ENCODE data around the gene PRM3.

- TF ChIP-seq POLR2A (IDR thresholded peaks at IDR 0.05): no peak
- no peak for TF ChIP-seq CTCF (IDR thresholded peaks at IDR 0.05)
- no peak for TF ChIP-seq POLR2AphosphoS5 (IDR thresholded peaks at IDR 0.05)
Observed at GRCh38 chr16:11273721-11274324, 394 bp upstream of the PRM3 start.

Data from breast epithelium (tissue), 3 donors.